ENCODE data around the gene MKS1. TPM values are rescaled to one million over a fixed set of nuclear protein-coding genes. Genes with fewer than 3 reads are reported as not detected.

Gene MKS1
- total and polyA plus RNA-seq, 2 donors (not counting 3 experiments of a cell fraction or from before 2014, with no cell fraction given) = 12.2 to 13.2 TPM

DNA sequence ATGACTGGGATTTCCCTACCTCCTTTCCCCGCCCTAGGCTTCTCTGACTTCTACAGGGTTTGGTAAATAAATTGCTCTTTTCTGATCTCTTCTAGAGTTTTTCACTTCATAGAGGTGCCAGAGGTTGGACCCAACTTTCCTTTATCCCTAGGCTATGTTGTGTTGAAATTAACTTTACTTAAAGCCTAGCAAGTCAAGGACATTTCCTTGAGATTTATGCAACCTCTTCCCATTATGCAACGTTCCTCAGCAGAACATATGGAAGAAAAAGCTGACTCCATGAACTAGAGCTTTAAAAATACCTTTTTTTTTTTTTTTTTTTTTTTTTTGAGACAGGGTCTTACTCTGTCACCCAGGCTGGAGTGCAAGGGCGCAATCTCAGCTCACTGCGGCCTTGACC is 46.2 kb upstream of the MKS1 start:
- Histone ChIP-seq H3K4me1 (ENCODE audit: control insufficient read depth, extremely low read depth, insufficient read depth, low read length) (no peaks in the 10 kb centered on the region), H3K4me3 (replicated peaks in 1 of 3; ENCODE audit: insufficient read depth in 1 of 3, low read depth in 1 of 3, low read length in 3 of 3) (no peak overlapping the region), H4K20me1 (replicated peaks; ENCODE audit: control insufficient read depth, extremely low read depth, insufficient read depth, low read length) (no peaks in the 10 kb centered on the region), H2AFZ (ENCODE audit: low read depth, low read length) (no peak overlapping the region), H3K36me3 (ENCODE audit: control insufficient read depth in 2 of 2, extremely low read depth in 1 of 2, insufficient read depth in 2 of 2, low read length in 2 of 2) (no peaks in the 10 kb centered on the region), H3K27me3 (ENCODE audit: control insufficient read depth in 2 of 2, insufficient read depth in 2 of 2, low read length in 2 of 2) (peaks cover 2 to 11% of the 10 kb centered on the region in 2 experiments), H3K79me2 (ENCODE audit: control insufficient read depth, insufficient read depth, low read length) (no peaks in the 10 kb centered on the region), H3K9me3 (replicated peaks; ENCODE audit: control insufficient read depth, insufficient read depth, low read length) (no peaks in the 10 kb centered on the region), H3K9ac (replicated peaks; ENCODE audit: extremely low read depth, insufficient read depth, low read length) (no peak overlapping the region), H3K9me1 (replicated peaks; ENCODE audit: control insufficient read depth, extremely low read depth, insufficient read depth, low read length) (no peaks in the 10 kb centered on the region), H3K4me2 (ENCODE audit: insufficient read depth, low read length) (no peak overlapping the region), H3K27ac (ENCODE audit: insufficient read depth, low read depth, low read length) (no peak overlapping the region)
- POLR2A ChIA-PET = no interaction called here
- DNase-seq (ENCODE audit: low read depth, low spot score) (no peak), FAIRE-seq (no peak)
- CTCF ChIA-PET = interaction anchor here (0.6 to 3.0 kb wide), 5 partner anchors 11 to 1935 kb away, joined by 3 to 9 read pairs (median 4); partner anchors contain the start of gene RNF43
- TF ChIP-seq, protein P1, sequence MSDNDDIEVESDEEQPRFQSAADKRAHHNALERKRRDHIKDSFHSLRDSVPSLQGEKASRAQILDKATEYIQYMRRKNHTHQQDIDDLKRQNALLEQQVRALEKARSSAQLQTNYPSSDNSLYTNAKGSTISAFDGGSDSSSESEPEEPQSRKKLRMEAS (IDR thresholded peaks at IDR 0.05; ENCODE audit: insufficient read depth, insufficient read length) = no peak
- TF ChIP-seq FOS (IDR thresholded peaks at IDR 0.05; ENCODE audit: borderline replicate concordance, insufficient read depth, low read length) = no peak
- TF ChIP-seq JUN (IDR thresholded peaks at IDR 0.05; ENCODE audit: borderline replicate concordance, insufficient read depth, insufficient read length, low read depth) = no peak
- no peak for TF ChIP-seq EZH2 (IDR thresholded peaks at IDR 0.05; ENCODE audit: borderline replicate concordance, low read depth, low read length, severe bottlenecking)
- no peak for TF ChIP-seq POLR2A (IDR thresholded peaks at IDR 0.05; ENCODE audit: low read depth, low read length)
- no peak for TF ChIP-seq GATA2 (IDR thresholded peaks at IDR 0.05; ENCODE audit: insufficient read depth, insufficient read length, low read depth, low read length)
- no peak for TF ChIP-seq MYC (IDR thresholded peaks at IDR 0.05; ENCODE audit: low read depth, low read length)
- TF ChIP-seq, protein P2, sequence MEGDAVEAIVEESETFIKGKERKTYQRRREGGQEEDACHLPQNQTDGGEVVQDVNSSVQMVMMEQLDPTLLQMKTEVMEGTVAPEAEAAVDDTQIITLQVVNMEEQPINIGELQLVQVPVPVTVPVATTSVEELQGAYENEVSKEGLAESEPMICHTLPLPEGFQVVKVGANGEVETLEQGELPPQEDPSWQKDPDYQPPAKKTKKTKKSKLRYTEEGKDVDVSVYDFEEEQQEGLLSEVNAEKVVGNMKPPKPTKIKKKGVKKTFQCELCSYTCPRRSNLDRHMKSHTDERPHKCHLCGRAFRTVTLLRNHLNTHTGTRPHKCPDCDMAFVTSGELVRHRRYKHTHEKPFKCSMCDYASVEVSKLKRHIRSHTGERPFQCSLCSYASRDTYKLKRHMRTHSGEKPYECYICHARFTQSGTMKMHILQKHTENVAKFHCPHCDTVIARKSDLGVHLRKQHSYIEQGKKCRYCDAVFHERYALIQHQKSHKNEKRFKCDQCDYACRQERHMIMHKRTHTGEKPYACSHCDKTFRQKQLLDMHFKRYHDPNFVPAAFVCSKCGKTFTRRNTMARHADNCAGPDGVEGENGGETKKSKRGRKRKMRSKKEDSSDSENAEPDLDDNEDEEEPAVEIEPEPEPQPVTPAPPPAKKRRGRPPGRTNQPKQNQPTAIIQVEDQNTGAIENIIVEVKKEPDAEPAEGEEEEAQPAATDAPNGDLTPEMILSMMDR (IDR thresholded peaks at IDR 0.05; ENCODE audit: extremely low read depth in 1 of 2, insufficient read depth in 1 of 2, low read depth in 1 of 2, low read length in 2 of 2) = no peak
- no peak for TF ChIP-seq POLR2AphosphoS5 (IDR thresholded peaks at IDR 0.05; ENCODE audit: insufficient read depth, low read depth, low read length)
- intact Hi-C loops (cut with micrococcal nuclease) = no loop called here
- dilution Hi-C loops (cut with MboI; ENCODE audit: extremely low pct_ligation_motif_present, low sequenced_read_pairs) = no loop called here
- BruUV-seq (replicated peaks) = no TSS peak
